Uterus (tissue), 4 donors: ENCODE measurements around the gene GNG11. TPM values are rescaled to one million over a fixed set of nuclear protein-coding genes. Genes with fewer than 3 reads are reported as not detected.

Source experiments
- DNase-seq, 2 donors: peaks; one replicate each; pipeline ENCODE4 v3.0.0-alpha.2; 2019 to 2020
- H3K27ac ChIP-seq, 2 donors: fragments of 200-600 bp; sonication (generic); 1 replicate in 1 of 2; 2 replicates in 1 of 2; pipeline ENCODE4 v1.5.1; 2016 to 2018
- H3K27me3 ChIP-seq, 2 donors: fragments of 200-600 bp; sonication (generic); one replicate each; pipeline ENCODE4 v1.5.1; 2018 to 2019; ENCODE audit warnings: control low read depth in 1 of 2
- H3K36me3 ChIP-seq, 2 donors: fragments of 200-600 bp; sonication (generic); one replicate each; pipeline ENCODE4 v1.5.1; 2019; ENCODE audit warnings: control low read depth in 1 of 2
- H3K4me1 ChIP-seq, 2 donors: fragments of 200-600 bp; sonication (generic); one replicate each; pipeline ENCODE4 v1.5.1; 2018 to 2019; ENCODE audit warnings: control low read depth in 1 of 2
- H3K4me3 ChIP-seq, 2 donors: fragments of 200-600 bp; sonication (generic); 1 replicate in 1 of 2; 2 replicates in 1 of 2; pipeline ENCODE4 v1.5.1; 2018 to 2019; ENCODE audit warnings: mild to moderate bottlenecking in 1 of 2
- H3K9me3 ChIP-seq, 2 donors: fragments of 200-600 bp; sonication (generic); one replicate each; pipeline ENCODE4 v1.5.1; 2019; ENCODE audit warnings: control low read depth in 1 of 2
- POLR2A ChIP-seq, 2 donors: fragments of 450-650 bp; IDR thresholded peaks; one replicate each; pipeline ENCODE4 v1.6.1; 2016; ENCODE audit warnings: antibody characterized with exemption in 2 of 2, mild to moderate bottlenecking in 1 of 2, moderate library complexity in 1 of 2
- intact Hi-C: fragments of 100-400 bp; cut with DNase I; formaldehyde crosslinking; loops from one replicate; pipeline ENCODE4 v1.15.1; 2023; ENCODE audit warnings: low total_unique reads
- total RNA-seq, 4 donors: library from RNA; depleted of rRNA in 3 of 4; stranded (reverse); fragments of >200 nt in 3 of 4; gene quantifications; one replicate each; pipeline versions ENCODE4 v1.1.0 to v1.2.4, GENCODE V29; 2014 to 2023
- TF ChIP-seq, protein P1 (sequence below), 4 experiments: fragments of 200-600 bp in 2 of 4; fragments of 450-650 bp in 2 of 4; sonication (generic) in 2 of 4; IDR thresholded peaks; one replicate each; pipeline ENCODE4 v1.5.1; 2016 to 2019; ENCODE audit warnings: antibody characterized with exemption in 4 of 4, mild to moderate bottlenecking in 2 of 4, moderate library complexity in 1 of 4
- donor health status: DM: yes; HTN: yes; CAD: no.

Gene GNG11
- total RNA-seq, 4 donors from 2014 or later: 33.0 to 75.9 (median 49.0) TPM

DNA sequence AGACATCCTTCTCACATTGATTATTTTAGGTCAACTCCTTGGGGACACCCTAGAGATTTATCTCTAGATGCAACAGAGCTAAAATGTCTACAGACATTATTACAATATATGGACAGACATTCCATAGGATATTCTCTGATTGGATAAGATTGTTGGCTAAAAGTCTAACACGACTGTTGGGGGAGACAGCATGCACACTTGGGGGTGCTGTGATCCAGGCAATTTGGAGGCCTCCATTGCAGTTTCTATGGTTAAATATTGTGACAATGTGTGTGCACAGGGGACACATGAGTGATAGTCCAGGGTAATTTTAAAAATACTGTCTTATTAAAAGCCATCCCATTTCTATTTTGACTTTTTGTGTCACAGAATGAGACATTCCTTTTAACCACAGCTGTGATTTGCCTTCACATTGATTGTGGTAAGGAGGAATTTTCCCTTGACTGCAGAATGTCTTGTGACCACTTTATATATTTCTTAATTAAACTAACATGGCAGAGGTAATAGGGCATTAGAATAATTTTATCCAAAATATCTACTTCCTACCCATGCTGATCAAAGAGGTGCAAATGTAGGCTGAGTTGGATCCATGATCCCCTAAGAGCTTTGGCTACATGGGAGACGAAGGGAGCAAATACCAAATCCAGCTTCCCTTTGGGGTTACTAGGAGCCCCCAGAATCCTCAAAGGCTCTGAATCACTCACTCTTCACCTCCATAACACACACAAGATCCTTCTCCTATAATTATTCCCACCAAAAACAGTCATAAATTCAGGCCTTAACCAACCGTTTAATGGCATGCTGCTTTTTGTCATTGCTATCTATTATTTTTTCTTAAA lies 38.2 kb upstream of the GNG11 start:
- Histone ChIP-seq H3K4me3 (no peak overlapping the region), H3K4me1 (no peaks in the 10 kb centered on the region), H3K36me3 (no peaks in the 10 kb centered on the region), H3K27ac (no peak overlapping the region), H3K9me3 (no peaks in the 10 kb centered on the region), H3K27me3 (no peaks in the 10 kb centered on the region)
- TF ChIP-seq, protein P1, sequence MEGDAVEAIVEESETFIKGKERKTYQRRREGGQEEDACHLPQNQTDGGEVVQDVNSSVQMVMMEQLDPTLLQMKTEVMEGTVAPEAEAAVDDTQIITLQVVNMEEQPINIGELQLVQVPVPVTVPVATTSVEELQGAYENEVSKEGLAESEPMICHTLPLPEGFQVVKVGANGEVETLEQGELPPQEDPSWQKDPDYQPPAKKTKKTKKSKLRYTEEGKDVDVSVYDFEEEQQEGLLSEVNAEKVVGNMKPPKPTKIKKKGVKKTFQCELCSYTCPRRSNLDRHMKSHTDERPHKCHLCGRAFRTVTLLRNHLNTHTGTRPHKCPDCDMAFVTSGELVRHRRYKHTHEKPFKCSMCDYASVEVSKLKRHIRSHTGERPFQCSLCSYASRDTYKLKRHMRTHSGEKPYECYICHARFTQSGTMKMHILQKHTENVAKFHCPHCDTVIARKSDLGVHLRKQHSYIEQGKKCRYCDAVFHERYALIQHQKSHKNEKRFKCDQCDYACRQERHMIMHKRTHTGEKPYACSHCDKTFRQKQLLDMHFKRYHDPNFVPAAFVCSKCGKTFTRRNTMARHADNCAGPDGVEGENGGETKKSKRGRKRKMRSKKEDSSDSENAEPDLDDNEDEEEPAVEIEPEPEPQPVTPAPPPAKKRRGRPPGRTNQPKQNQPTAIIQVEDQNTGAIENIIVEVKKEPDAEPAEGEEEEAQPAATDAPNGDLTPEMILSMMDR (IDR thresholded peaks at IDR 0.05): peak in 2 of 4 experiments; percentile 2 to 9
- no peak for TF ChIP-seq POLR2A (IDR thresholded peaks at IDR 0.05)
- intact Hi-C loops: no loop called here
- no peak for DNase-seq

DNA sequence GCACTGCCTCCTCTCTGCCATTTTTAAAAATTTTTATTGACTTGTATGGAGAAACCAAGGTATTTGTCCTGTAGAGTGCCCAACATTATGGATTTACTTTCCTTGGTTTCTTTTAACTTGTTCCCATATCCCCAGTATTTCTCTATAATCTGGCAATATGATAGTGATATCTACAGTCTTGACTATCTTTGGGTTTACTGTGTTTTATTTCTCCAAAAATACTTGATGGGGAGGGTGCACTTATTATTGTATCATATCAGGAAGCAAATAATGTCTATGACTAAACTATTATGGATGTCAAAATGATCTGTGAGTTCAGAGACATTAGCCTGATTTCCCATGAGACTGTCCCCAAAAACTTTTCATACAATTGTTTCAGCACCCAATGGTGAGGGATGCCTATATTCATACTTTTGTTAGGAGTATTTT lies 37.6 kb upstream of the GNG11 start:
- DNase-seq: no peak
- intact Hi-C loops: no loop called here
- no peak overlapping the region for H3K4me3 ChIP-seq
- no peaks in the 10 kb centered on the region for H3K27me3 ChIP-seq
- no peaks in the 10 kb centered on the region for H3K36me3 ChIP-seq
- no peak overlapping the region for H3K27ac ChIP-seq
- no peaks in the 10 kb centered on the region for H3K4me1 ChIP-seq
- H3K9me3 ChIP-seq: no peaks in the 10 kb centered on the region
- TF ChIP-seq, protein P1 (IDR thresholded peaks at IDR 0.05): no peak
- TF ChIP-seq POLR2A (IDR thresholded peaks at IDR 0.05): no peak

DNA sequence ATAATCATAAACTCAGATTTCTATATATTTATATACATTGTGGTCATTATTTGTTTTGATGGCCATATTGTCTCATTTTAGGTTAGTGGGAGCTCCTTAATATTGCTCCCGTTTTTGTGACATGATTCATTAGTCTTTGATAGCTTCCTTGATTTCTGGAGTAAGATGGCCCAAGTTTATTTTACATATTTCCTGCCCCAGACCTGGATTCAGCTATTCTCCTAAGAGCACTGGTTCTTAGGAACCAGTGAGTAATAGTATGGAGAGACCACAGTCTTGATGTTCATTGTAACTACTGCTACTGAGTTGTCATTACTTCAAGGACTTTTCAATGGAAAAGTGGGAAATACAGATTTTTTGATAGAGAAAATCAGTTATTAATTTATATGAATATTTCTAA lies 37.0 kb upstream of the GNG11 start:
- no peak overlapping the region for H3K4me3 ChIP-seq
- H3K9me3 ChIP-seq: no peaks in the 10 kb centered on the region
- H3K36me3 ChIP-seq: no peaks in the 10 kb centered on the region
- TF ChIP-seq, protein P1 (IDR thresholded peaks at IDR 0.05): no peak
- TF ChIP-seq POLR2A (IDR thresholded peaks at IDR 0.05): no peak
- H3K4me1 ChIP-seq: no peaks in the 10 kb centered on the region
- DNase-seq: no peak
- H3K27ac ChIP-seq: no peak overlapping the region
- intact Hi-C loops: no loop called here
- H3K27me3 ChIP-seq: no peaks in the 10 kb centered on the region

DNA sequence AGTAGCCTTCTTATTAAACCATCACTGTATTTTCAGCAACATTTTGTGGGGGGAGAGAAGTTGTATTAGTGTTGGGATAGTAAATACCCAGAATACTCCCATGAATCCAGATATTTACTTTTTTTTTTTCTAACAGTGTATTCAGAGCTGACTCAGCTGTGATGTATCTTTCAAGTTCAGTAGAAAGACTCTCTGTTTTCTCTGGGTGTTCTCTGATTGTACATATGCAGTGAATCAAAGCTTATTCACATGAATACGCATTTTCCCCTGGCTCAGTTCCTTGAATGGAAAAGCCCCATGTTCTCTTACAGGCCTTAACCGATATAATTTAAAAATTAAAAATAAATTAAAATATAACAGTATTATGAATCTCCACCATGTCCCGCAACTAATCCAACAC lies 32.3 kb upstream of the GNG11 start:
- Histone ChIP-seq H3K27ac (no peak overlapping the region), H3K36me3 (no peaks in the 10 kb centered on the region), H3K27me3 (no peaks in the 10 kb centered on the region), H3K9me3 (no peaks in the 10 kb centered on the region), H3K4me1 (no peaks in the 10 kb centered on the region), H3K4me3 (no peak overlapping the region)
- intact Hi-C loops: no loop called here
- DNase-seq: no peak
- TF ChIP-seq POLR2A (IDR thresholded peaks at IDR 0.05): no peak

DNA sequence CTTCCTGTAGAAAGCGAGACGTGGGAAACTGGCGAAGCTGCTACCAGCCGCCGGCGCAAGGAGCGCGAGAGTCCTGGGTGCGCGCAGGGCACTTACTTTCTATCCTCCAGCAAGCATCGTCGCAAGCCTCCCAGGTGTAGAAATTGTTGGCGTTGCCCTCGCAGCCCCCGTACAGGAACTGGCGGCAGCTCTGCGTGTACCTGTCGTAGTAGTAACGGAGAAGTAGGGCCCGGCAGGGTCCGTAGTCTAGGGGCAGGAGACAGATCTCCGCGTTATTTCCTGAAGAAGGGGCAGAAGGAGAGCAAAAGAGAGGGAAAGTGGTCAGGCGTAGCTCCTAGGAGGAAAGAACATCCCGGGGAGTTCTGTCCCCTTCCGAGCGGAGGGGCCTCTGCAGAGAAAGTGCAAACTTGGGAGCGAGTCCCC lies 31.5 kb upstream of the GNG11 start:
- H3K36me3 ChIP-seq: no peaks in the 10 kb centered on the region
- peak overlapping the region; percentile 40 to 49 for H3K27ac ChIP-seq
- intact Hi-C loops: no loop called here
- H3K4me3 ChIP-seq: peak overlapping the region; percentile 45 to 62
- TF ChIP-seq, protein P1 (IDR thresholded peaks at IDR 0.05): peak in 2 of 4 experiments; percentile 11 to 20
- TF ChIP-seq POLR2A (IDR thresholded peaks at IDR 0.05): no peak
- H3K27me3 ChIP-seq: no peaks in the 10 kb centered on the region
- no peaks in the 10 kb centered on the region for H3K9me3 ChIP-seq
- no peaks in the 10 kb centered on the region for H3K4me1 ChIP-seq
- DNase-seq: peak; percentile 28 to 37
